OCI-LY1 (cell line): Measurements from ENCODE around the gene EFNA4.

Experiments used
- H2AFZ ChIP-seq: fragments of 200-600 bp; sonication (generic), shearing (Covaris generic); 2 replicates; pipeline ENCODE4 v1.6.0; 2014; ENCODE audit warnings: antibody characterized with exemption, mild to moderate bottlenecking, low read length
- H3F3A ChIP-seq: fragments of 200-600 bp; sonication (generic), shearing (Covaris generic); 2 replicates; pipeline ENCODE4 v1.6.0; 2014; ENCODE audit warnings: mild to moderate bottlenecking, antibody characterized with exemption, low read length, moderate library complexity; ENCODE audit not compliant: insufficient read depth
- H3K27ac ChIP-seq: fragments of 200-600 bp; sonication (generic); 2 replicates; pipeline ENCODE4 v1.5.1; 2014; ENCODE audit warnings: low read length, mixed run types, mild to moderate bottlenecking, low read depth; ENCODE audit not compliant: poor library complexity, severe bottlenecking
- H3K27me3 ChIP-seq: fragments of 200-600 bp; sonication (generic); 2 replicates; pipeline ENCODE4 v1.6.0; 2014; ENCODE audit warnings: antibody characterized with exemption, mild to moderate bottlenecking, low read length, moderate library complexity; ENCODE audit not compliant: insufficient read depth
- H3K36me3 ChIP-seq: fragments of 200-600 bp; sonication (generic); 2 replicates; pipeline ENCODE4 v1.6.1; 2014; ENCODE audit warnings: mild to moderate bottlenecking, antibody characterized with exemption, low read length, moderate library complexity, mixed read lengths; ENCODE audit not compliant: insufficient read depth
- H3K4me1 ChIP-seq: fragments of 200-600 bp; sonication (generic); 2 replicates; pipeline ENCODE4 v1.5.1; 2014; ENCODE audit warnings: mild to moderate bottlenecking, low read length, moderate library complexity; ENCODE audit not compliant: insufficient read depth, severe bottlenecking
- H3K4me2 ChIP-seq: fragments of 200-600 bp; sonication (generic), shearing (Covaris generic); 2 replicates; pipeline ENCODE4 v1.6.1; 2014; ENCODE audit warnings: low read length
- H3K4me3 ChIP-seq: fragments of 200-600 bp; sonication (generic); 2 replicates; pipeline ENCODE4 v1.5.1; 2014; ENCODE audit warnings: low read length, low read depth, mild to moderate bottlenecking, mixed read lengths; ENCODE audit not compliant: poor library complexity, severe bottlenecking
- H3K79me2 ChIP-seq: fragments of 200-600 bp; shearing (Covaris generic); 2 replicates; pipeline ENCODE4 v1.6.1; 2016; ENCODE audit warnings: mixed run types, low read length, mixed read lengths; ENCODE audit not compliant: insufficient read depth
- H3K9ac ChIP-seq: fragments of 200-600 bp; sonication (generic), shearing (Covaris generic); 2 replicates; pipeline ENCODE4 v1.6.1; 2014; ENCODE audit warnings: mild to moderate bottlenecking, low read length, mixed read lengths
- H3K9me2 ChIP-seq: fragments of 200-600 bp; sonication (generic), shearing (Covaris generic); 2 replicates; pipeline ENCODE4 v1.6.1; 2014; ENCODE audit warnings: low read depth, mild to moderate bottlenecking, low read length, mixed read lengths
- H3K9me3 ChIP-seq: fragments of 200-600 bp; shearing (Covaris generic); 2 replicates; pipeline ENCODE4 v1.6.1; 2014; ENCODE audit warnings: low read length, mixed read lengths
- H4K20me1 ChIP-seq: fragments of 200-600 bp; sonication (generic), shearing (Covaris generic); 2 replicates; pipeline ENCODE4 v1.6.0; 2016; ENCODE audit warnings: mild to moderate bottlenecking, low read length; ENCODE audit not compliant: insufficient read depth
- CTCF ChIP-seq: fragments of 200-600 bp; sonication (generic), shearing (Covaris generic); IDR thresholded peaks from 2 replicates; pipeline ENCODE4 v1.5.1; 2017; ENCODE audit warnings: mild to moderate bottlenecking, antibody characterized with exemption, low read length, moderate library complexity, mixed read lengths
- EZH2 ChIP-seq: fragments of 200-600 bp; sonication (generic), shearing (Covaris generic); IDR thresholded peaks from 2 replicates; pipeline ENCODE4 v1.8.0; 2017; ENCODE audit warnings: borderline replicate concordance, mixed run types, mild to moderate bottlenecking, antibody characterized with exemption, low read length, moderate library complexity, mixed read lengths

The EFNA4 gene

DNA sequence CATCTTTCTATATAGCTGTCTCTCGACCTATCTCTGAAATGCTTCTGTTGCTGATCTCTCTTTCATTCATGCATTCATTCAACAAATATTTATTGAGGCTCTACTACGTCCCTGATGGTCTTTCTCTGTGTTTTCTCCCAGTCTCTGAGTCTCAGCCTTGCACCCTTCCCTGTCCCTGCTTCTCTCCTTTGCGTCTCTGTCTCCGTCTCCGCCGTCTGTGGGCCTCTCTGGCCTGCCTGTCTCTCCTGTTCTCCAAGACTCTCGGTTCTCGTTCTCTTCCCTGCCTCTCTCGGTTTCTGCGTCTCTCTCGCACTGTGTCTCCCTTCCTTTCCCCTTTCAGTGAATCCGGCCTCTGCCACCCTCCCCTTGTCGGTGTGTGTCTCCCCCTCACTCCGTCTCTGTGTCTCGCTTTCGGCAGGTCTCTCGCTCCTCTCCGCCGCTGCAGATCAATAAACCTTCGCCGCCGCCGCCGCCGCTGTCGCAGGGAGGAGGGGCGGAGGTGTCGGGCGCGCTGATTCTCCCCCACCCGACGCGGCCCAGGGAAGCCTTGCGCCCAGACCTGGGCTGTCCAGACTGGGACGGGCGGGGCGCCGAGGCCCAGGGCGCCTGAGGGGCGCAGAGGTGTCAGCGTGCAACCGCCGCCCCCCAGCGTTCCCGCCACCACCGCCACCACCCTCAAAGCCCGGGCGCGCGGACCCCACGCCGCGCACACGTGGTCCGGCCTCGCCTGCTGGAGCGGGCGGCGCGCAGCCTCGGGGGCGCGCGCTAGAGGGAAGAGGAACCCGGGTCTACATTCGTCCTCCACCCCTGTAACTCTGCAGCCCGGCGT lies 18.1 kb downstream of the EFNA4 start:
- Histone ChIP-seq H3K9ac (peak overlapping the region; percentile 7; the same call in 1 of the 2 replicates), H3K4me3 (peak overlapping the region; percentile 52), H2AFZ (no peak overlapping the region), H3F3A (no peaks in the 10 kb centered on the region), H3K9me3 (no peaks in the 10 kb centered on the region), H3K36me3 (no peaks in the 10 kb centered on the region), H4K20me1 (no peaks in the 10 kb centered on the region), H3K27ac (no peak overlapping the region), H3K4me1 (peaks cover 63% of the 10 kb centered on the region), H3K4me2 (peak overlapping the region; percentile 59), H3K9me2 (no peaks in the 10 kb centered on the region), H3K79me2 (no peaks in the 10 kb centered on the region), H3K27me3 (peaks cover 6% of the 10 kb centered on the region; the same call in 1 of the 2 replicates)
- TF ChIP-seq EZH2 (0 out of 2 replicates have a peak, but pooled peaks have one; percentile 60), CTCF (no peak)

GRCh38 chr1:155082301-155083051 lies 18.9 kb downstream of the EFNA4 start:
- Histone ChIP-seq H3K79me2 (no peaks in the 10 kb centered on the region), H3K9me2 (no peaks in the 10 kb centered on the region), H3K4me3 (peak overlapping the region; percentile 52), H3K27ac (no peak overlapping the region), H3K4me1 (peaks cover 63% of the 10 kb centered on the region), H3K9me3 (no peaks in the 10 kb centered on the region), H2AFZ (no peak overlapping the region), H3F3A (no peaks in the 10 kb centered on the region), H3K4me2 (peak overlapping the region; percentile 59), H4K20me1 (no peaks in the 10 kb centered on the region), H3K27me3 (peaks cover 6% of the 10 kb centered on the region; the same call in 1 of the 2 replicates), H3K36me3 (no peaks in the 10 kb centered on the region), H3K9ac (no peak overlapping the region; the same call in 1 of the 2 replicates)
- TF ChIP-seq EZH2 (no peak), CTCF (no peak)

DNA sequence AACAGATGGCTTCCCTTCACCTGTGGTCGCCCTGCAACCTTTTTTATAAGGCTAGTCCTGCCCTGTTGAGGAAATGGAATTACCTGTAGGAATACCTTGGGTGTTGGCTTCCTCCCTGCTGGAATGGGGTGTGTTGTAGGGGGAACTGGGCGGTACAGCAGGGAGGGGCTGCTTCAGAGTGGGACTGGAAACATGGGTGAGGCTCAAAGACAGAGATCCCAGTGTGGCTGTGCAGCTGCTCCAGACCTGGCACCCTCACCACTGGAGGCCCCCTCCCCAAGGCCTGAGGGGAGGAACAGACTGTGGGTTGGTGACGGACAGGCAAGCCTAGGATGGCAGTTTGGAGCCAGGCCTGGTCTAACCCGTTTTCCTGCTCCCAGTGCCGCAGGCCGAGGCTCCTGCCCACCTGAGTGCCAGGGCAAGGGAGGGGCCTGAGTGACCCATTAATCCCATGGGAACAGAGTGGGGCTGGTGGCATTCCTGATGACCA lies 19.6 kb downstream of the EFNA4 start:
- Histone ChIP-seq H3K4me3 (no peak overlapping the region), H3K36me3 (no peaks in the 10 kb centered on the region), H3K27ac (no peak overlapping the region), H3K79me2 (no peaks in the 10 kb centered on the region), H3K27me3 (peaks cover 6% of the 10 kb centered on the region; the same call in 1 of the 2 replicates), H4K20me1 (no peaks in the 10 kb centered on the region), H3K4me2 (peak overlapping the region; percentile 59; the same call in 1 of the 2 replicates), H3K4me1 (peaks cover 63% of the 10 kb centered on the region), H3K9me3 (no peaks in the 10 kb centered on the region), H3K9ac (no peak overlapping the region), H3F3A (no peaks in the 10 kb centered on the region), H2AFZ (no peak overlapping the region), H3K9me2 (no peaks in the 10 kb centered on the region)
- TF ChIP-seq CTCF: no peak
- TF ChIP-seq EZH2: no peak
